ENCODE data around the gene POMT2. TPM values are rescaled to one million over a fixed set of nuclear protein-coding genes. Genes with fewer than 3 reads are reported as not detected.

Gene POMT2
- polyA plus RNA-seq, 1 of the 3 experiments (the other 2 are of a cell fraction) = 19.9 TPM

GRCh38 chr14:77356899-77357298, 36.2 kb upstream of the POMT2 start (continued):
- TF ChIP-seq, protein P1, sequence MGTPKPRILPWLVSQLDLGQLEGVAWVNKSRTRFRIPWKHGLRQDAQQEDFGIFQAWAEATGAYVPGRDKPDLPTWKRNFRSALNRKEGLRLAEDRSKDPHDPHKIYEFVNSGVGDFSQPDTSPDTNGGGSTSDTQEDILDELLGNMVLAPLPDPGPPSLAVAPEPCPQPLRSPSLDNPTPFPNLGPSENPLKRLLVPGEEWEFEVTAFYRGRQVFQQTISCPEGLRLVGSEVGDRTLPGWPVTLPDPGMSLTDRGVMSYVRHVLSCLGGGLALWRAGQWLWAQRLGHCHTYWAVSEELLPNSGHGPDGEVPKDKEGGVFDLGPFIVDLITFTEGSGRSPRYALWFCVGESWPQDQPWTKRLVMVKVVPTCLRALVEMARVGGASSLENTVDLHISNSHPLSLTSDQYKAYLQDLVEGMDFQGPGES (IDR thresholded peaks at IDR 0.05; ENCODE audit: low read depth, low read length) = no peak
- TF ChIP-seq RFX5 (IDR thresholded peaks at IDR 0.05; ENCODE audit: low read length) = no peak
- no peak for TF ChIP-seq TAF1 (IDR thresholded peaks at IDR 0.05; ENCODE audit: borderline replicate concordance, low read depth, low read length)
- TF ChIP-seq SIN3A (IDR thresholded peaks at IDR 0.05; ENCODE audit: borderline replicate concordance, low read depth, low read length) = no peak
- TF ChIP-seq GABPA (IDR thresholded peaks at IDR 0.05; ENCODE audit: low read depth) = no peak
- TF ChIP-seq RCOR1 (IDR thresholded peaks at IDR 0.05; ENCODE audit: low read length) = no peak
- no peak for TF ChIP-seq NRF1 (IDR thresholded peaks at IDR 0.05; ENCODE audit: low read depth, low read length)
- TF ChIP-seq GATA2 (CRISPR knock-in tag; IDR thresholded peaks at IDR 0.05) = no peak
- TF ChIP-seq, protein P2, sequence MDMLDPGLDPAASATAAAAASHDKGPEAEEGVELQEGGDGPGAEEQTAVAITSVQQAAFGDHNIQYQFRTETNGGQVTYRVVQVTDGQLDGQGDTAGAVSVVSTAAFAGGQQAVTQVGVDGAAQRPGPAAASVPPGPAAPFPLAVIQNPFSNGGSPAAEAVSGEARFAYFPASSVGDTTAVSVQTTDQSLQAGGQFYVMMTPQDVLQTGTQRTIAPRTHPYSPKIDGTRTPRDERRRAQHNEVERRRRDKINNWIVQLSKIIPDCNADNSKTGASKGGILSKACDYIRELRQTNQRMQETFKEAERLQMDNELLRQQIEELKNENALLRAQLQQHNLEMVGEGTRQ (IDR thresholded peaks at IDR 0.05; ENCODE audit: borderline replicate concordance, low read depth, low read length) = no peak
- no peak for TF ChIP-seq FOXM1 (IDR thresholded peaks at IDR 0.05; ENCODE audit: low read depth)
- TF ChIP-seq, protein P3, sequence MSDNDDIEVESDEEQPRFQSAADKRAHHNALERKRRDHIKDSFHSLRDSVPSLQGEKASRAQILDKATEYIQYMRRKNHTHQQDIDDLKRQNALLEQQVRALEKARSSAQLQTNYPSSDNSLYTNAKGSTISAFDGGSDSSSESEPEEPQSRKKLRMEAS (IDR thresholded peaks at IDR 0.05; ENCODE audit: low read depth) = no peak

- no peak overlapping the region for H3K4me2 ChIP-seq
- CTCF ChIA-PET = interaction anchor here (0.6 kb wide), 1 partner anchor 40 kb away, joined by 3 read pairs; no protein-coding TSS in a partner anchor
- no peak overlapping the region for H3K27ac ChIP-seq (ENCODE audit: low read depth in 2 of 2, low read length in 1 of 2)
- H3K36me3 ChIP-seq (replicated peaks in 1 of 2; ENCODE audit: control insufficient read depth in 1 of 2, insufficient read depth in 2 of 2, low read length in 1 of 2) = no peaks in the 10 kb centered on the region
- H2AFZ ChIP-seq (ENCODE audit: low read depth) = no peak overlapping the region
- no peak overlapping the region for H3K4me3 ChIP-seq (ENCODE audit: low read depth in 2 of 2, low read length in 1 of 2)
- POLR2A ChIA-PET = interaction anchor here (1.2 kb wide), 1 partner anchor 18 kb away, joined by 4 read pairs; no protein-coding TSS in a partner anchor
- WGBS (ENCODE audit: low lambda C conversion rate) = 87% methylated on average over 4 of the region's 4 CpGs
- H3K9me2 ChIP-seq = no peaks in the 10 kb centered on the region
- no peaks in the 10 kb centered on the region for H3K9me3 ChIP-seq
- TF ChIP-seq, protein P4, sequence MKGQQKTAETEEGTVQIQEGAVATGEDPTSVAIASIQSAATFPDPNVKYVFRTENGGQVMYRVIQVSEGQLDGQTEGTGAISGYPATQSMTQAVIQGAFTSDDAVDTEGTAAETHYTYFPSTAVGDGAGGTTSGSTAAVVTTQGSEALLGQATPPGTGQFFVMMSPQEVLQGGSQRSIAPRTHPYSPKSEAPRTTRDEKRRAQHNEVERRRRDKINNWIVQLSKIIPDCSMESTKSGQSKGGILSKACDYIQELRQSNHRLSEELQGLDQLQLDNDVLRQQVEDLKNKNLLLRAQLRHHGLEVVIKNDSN (IDR thresholded peaks at IDR 0.05; ENCODE audit: borderline replicate concordance, low read depth) = no peak
- TF ChIP-seq, protein P5, sequence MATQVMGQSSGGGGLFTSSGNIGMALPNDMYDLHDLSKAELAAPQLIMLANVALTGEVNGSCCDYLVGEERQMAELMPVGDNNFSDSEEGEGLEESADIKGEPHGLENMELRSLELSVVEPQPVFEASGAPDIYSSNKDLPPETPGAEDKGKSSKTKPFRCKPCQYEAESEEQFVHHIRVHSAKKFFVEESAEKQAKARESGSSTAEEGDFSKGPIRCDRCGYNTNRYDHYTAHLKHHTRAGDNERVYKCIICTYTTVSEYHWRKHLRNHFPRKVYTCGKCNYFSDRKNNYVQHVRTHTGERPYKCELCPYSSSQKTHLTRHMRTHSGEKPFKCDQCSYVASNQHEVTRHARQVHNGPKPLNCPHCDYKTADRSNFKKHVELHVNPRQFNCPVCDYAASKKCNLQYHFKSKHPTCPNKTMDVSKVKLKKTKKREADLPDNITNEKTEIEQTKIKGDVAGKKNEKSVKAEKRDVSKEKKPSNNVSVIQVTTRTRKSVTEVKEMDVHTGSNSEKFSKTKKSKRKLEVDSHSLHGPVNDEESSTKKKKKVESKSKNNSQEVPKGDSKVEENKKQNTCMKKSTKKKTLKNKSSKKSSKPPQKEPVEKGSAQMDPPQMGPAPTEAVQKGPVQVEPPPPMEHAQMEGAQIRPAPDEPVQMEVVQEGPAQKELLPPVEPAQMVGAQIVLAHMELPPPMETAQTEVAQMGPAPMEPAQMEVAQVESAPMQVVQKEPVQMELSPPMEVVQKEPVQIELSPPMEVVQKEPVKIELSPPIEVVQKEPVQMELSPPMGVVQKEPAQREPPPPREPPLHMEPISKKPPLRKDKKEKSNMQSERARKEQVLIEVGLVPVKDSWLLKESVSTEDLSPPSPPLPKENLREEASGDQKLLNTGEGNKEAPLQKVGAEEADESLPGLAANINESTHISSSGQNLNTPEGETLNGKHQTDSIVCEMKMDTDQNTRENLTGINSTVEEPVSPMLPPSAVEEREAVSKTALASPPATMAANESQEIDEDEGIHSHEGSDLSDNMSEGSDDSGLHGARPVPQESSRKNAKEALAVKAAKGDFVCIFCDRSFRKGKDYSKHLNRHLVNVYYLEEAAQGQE (IDR thresholded peaks at IDR 0.05; ENCODE audit: low read depth, low read length) = no peak
- TF ChIP-seq CHD2 (IDR thresholded peaks at IDR 0.05; ENCODE audit: low read length, partially characterized antibody) (no peak), TCF12 (IDR thresholded peaks at IDR 0.05) (no peak), GABPA (IDR thresholded peaks at IDR 0.05; ENCODE audit: low read depth) (no peak), SMC3 (IDR thresholded peaks at IDR 0.05; ENCODE audit: low read depth, low read length) (no peak), RFX5 (IDR thresholded peaks at IDR 0.05; ENCODE audit: low read length) (no peak), RCOR1 (IDR thresholded peaks at IDR 0.05; ENCODE audit: low read length) (no peak)
- TF ChIP-seq, protein P6, sequence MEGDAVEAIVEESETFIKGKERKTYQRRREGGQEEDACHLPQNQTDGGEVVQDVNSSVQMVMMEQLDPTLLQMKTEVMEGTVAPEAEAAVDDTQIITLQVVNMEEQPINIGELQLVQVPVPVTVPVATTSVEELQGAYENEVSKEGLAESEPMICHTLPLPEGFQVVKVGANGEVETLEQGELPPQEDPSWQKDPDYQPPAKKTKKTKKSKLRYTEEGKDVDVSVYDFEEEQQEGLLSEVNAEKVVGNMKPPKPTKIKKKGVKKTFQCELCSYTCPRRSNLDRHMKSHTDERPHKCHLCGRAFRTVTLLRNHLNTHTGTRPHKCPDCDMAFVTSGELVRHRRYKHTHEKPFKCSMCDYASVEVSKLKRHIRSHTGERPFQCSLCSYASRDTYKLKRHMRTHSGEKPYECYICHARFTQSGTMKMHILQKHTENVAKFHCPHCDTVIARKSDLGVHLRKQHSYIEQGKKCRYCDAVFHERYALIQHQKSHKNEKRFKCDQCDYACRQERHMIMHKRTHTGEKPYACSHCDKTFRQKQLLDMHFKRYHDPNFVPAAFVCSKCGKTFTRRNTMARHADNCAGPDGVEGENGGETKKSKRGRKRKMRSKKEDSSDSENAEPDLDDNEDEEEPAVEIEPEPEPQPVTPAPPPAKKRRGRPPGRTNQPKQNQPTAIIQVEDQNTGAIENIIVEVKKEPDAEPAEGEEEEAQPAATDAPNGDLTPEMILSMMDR (IDR thresholded peaks at IDR 0.05) = no peak
- no peaks in the 10 kb centered on the region for H3F3A ChIP-seq (replicated peaks; ENCODE audit: insufficient read depth)
- H3K9ac ChIP-seq = no peak overlapping the region
- H3K79me2 ChIP-seq (ENCODE audit: insufficient read depth) = no peaks in the 10 kb centered on the region
- no peaks in the 10 kb centered on the region for H4K20me1 ChIP-seq (ENCODE audit: insufficient read depth)
- H3K27me3 ChIP-seq (ENCODE audit: insufficient read depth) = no peaks in the 10 kb centered on the region
- DNase-seq = no peak
- no peaks in the 10 kb centered on the region; a peak in 1 of 4 replicates for H3K4me1 ChIP-seq (ENCODE audit: control insufficient read depth in 1 of 2, insufficient read depth in 2 of 2, low read depth in 1 of 2, low read length in 1 of 2)
Observed at GRCh38 chr14:77355811-77356210, 35.1 kb upstream of the POMT2 start.

Data from SK-N-SH (cell line).